Heart right ventricle (tissue), 16 donors: Measurements from ENCODE around the gene LARGE1. TPM values are rescaled to one million over a fixed set of nuclear protein-coding genes. Genes with fewer than 3 reads are reported as not detected.
A peak's percentile ranks its signal among the peaks of the same experiment; 100 is the strongest.

Source experiments
- ATAC-seq, 8 donors: fragments of 200-7000 bp; cut with Tn5 transposase; one replicate each; pipeline ENCODE4 v1.9.1; 2020; ENCODE audit warnings: mild to moderate bottlenecking in 8 of 8, moderate library complexity in 8 of 8, moderate number of reproducible peaks in 1 of 8
- DNase-seq, 2 donors: peaks; one replicate each; pipeline ENCODE4 v3.0.0-alpha.2; 2020
- H3K27ac ChIP-seq, 10 donors: fragments of 200-600 bp; sonication (generic) in 2 of 10; one replicate each; pipeline versions ENCODE4 v1.5.0 to v1.8.0; 2020 to 2022; ENCODE audit warnings: mild to moderate bottlenecking in 3 of 10
- H3K27me3 ChIP-seq, 7 donors: fragments of 200-600 bp; one replicate each; pipeline ENCODE4 v1.8.0; 2021 to 2022; ENCODE audit warnings: mild to moderate bottlenecking in 2 of 7
- H3K36me3 ChIP-seq, 9 donors: fragments of 200-600 bp; sonication (generic) in 1 of 9; one replicate each; pipeline versions ENCODE4 v1.5.0 to v1.8.0; 2020 to 2022; ENCODE audit warnings: mild to moderate bottlenecking in 2 of 9
- H3K4me1 ChIP-seq, 9 donors: fragments of 200-600 bp; sonication (generic) in 1 of 9; one replicate each; pipeline versions ENCODE4 v1.5.0 to v1.8.0; 2020 to 2022; ENCODE audit warnings: mild to moderate bottlenecking in 4 of 9
- H3K4me3 ChIP-seq, 10 donors: fragments of 200-600 bp; sonication (generic) in 2 of 10; one replicate each; pipeline versions ENCODE4 v1.5.0 to v1.8.0; 2020 to 2022; ENCODE audit warnings: mild to moderate bottlenecking in 7 of 10, moderate library complexity in 2 of 10
- H3K9me3 ChIP-seq, 11 donors: fragments of 200-600 bp in 10 of 11; sonication (generic) in 2 of 11; one replicate each; pipeline versions ENCODE4 v1.5.0 to v1.8.0; 2013 to 2022; ENCODE audit warnings: mild to moderate bottlenecking in 2 of 11, control low read depth in 1 of 11, moderate library complexity in 1 of 11
- CTCF ChIP-seq, 9 donors: fragments of 200-600 bp; sonication (generic) in 2 of 9; IDR thresholded peaks; one replicate each; pipeline versions ENCODE4 v1.5.0 to v1.8.0; 2021 to 2022; ENCODE audit warnings: antibody characterized with exemption in 9 of 9, mild to moderate bottlenecking in 5 of 9, moderate library complexity in 1 of 9
- WGBS, 2 donors: extraction: QIAGEN DNeasy Blood & Tissue Kit; methylation state at CpG; one replicate each; pipeline ENCODE4 v1.1.7; 2013; ENCODE audit warnings: inconsistent platforms in 1 of 2; 5-methylcytosine and 5-hydroxymethylcytosine counted together
- intact Hi-C, 10 donors: fragments of 100-400 bp; cut with DNase I; formaldehyde crosslinking; loops; one replicate each; pipeline versions ENCODE4 v1.11.1 to v1.14.2; 2022
- polyA plus RNA-seq, 2 donors: library from polyadenylated mRNA; stranded (reverse); fragments of 200-250 nt; gene quantifications; one replicate each; pipeline ENCODE4 v1.2.3, GENCODE V29; 2013
- total RNA-seq, 10 donors: library from RNA; stranded (reverse); fragmentation: NEBNext Ultra II Directional in 3 of 10; extraction: Animal tissue kit (Norgen Biotek cat#: 25700) in 3 of 10; gene quantifications; one replicate each; pipeline versions ENCODE4 v1.2.1 to v1.2.4, GENCODE V29; 2021 to 2023
- donor health status: Arrhythmogenic right ventricular cardiomyopathy.
- donor health status: ischemic (EF 13 %, LVEDD 7.1; RV severe dilation, severe dysfunction).
- donor health status: healthy with polysubstance abuse.
- donor health status: DM: no; HTN: yes; CAD: no.
- donor health status: DM: no; HTN: no; CAD: no.
- donor health status: ischemic (EF 25% LVEDD 6.9; RV normal size, moderate dysfunction).
- donor health status: ischemic (EF 25% LVEDD 5.7; RV mildly dilated, moderate dysfunction).
- donor health status: healthy.
- donor health status: DM: yes; HTN: yes; CAD: no.
- donor health status: Ischemic cardiomyopathy.
- donor health status: ischemic (EF 35%, LVEDD 5.7; RV mildly dilated, moderate dysfunction).
- donor health status: nonischemic (EF 11% LVEDD 7.7; RV severe dilation, severe dysfunction).
- donor health status: DM: yes; HTN: yes; CAD: no.
- donor health status: PGD.
- donor health status: ischemic (EF 29% LVEDD 5.4; RV normal size, mild dysfunction).
- donor health status: nonischemic (EF 23%, LVEDD 6.1; RV moderate dilation, normal function).

The LARGE1 gene
- total and polyA plus RNA-seq, 12 donors: 33.7 to 184 (median 144) TPM

GRCh38 chr22:33555814-33556522 is 364.3 kb downstream of the LARGE1 start:
- no peaks in the 10 kb centered on the region for H3K36me3 ChIP-seq
- intact Hi-C loops: no loop called here
- no peak overlapping the region for H3K4me3 ChIP-seq
- no peaks in the 10 kb centered on the region for H3K9me3 ChIP-seq
- no peak overlapping the region for H3K27ac ChIP-seq
- no peaks in the 10 kb centered on the region for H3K27me3 ChIP-seq
- DNase-seq (no peak), ATAC-seq (no peak)
- no peak for TF ChIP-seq CTCF (IDR thresholded peaks at IDR 0.05)
- H3K4me1 ChIP-seq: peaks cover 0 to 11% (median 0%) of the 10 kb centered on the region in 9 donors
- WGBS, 2 donors: 73 to 85% methylated on average over 5 of the region's 5 CpGs

GRCh38 chr22:33553493-33553892 is 366.8 kb downstream of the LARGE1 start:
- DNase-seq: no peak
- intact Hi-C loops: no loop called here
- no peaks in the 10 kb centered on the region for H3K27me3 ChIP-seq
- H3K4me3 ChIP-seq: no peak overlapping the region
- no peak for TF ChIP-seq CTCF (IDR thresholded peaks at IDR 0.05)
- no peak for ATAC-seq
- H3K9me3 ChIP-seq: no peaks in the 10 kb centered on the region
- no peaks in the 10 kb centered on the region for H3K36me3 ChIP-seq
- H3K4me1 ChIP-seq: peaks cover 0 to 11% (median 0%) of the 10 kb centered on the region in 9 donors
- no peak overlapping the region for H3K27ac ChIP-seq
- 86 to 89% methylated on average over 5 of the region's 5 CpGs for WGBS, 2 donors

GRCh38 chr22:33544707-33545106 is 375.6 kb downstream of the LARGE1 start:
- H3K27ac ChIP-seq: no peak overlapping the region
- peaks cover 10 to 48% (median 36%) of the 10 kb centered on the region in 9 donors for H3K4me1 ChIP-seq
- H3K4me3 ChIP-seq: no peak overlapping the region
- H3K36me3 ChIP-seq: no peaks in the 10 kb centered on the region
- TF ChIP-seq CTCF (IDR thresholded peaks at IDR 0.05): no peak
- H3K9me3 ChIP-seq: no peaks in the 10 kb centered on the region
- intact Hi-C loops: no loop called here
- H3K27me3 ChIP-seq: no peaks in the 10 kb centered on the region
- peak in 2 of 8 donors; percentile 61 to 64 for ATAC-seq
- 83% methylated on average over 4 of the region's 4 CpGs for WGBS, 2 donors
- DNase-seq: no peak

DNA sequence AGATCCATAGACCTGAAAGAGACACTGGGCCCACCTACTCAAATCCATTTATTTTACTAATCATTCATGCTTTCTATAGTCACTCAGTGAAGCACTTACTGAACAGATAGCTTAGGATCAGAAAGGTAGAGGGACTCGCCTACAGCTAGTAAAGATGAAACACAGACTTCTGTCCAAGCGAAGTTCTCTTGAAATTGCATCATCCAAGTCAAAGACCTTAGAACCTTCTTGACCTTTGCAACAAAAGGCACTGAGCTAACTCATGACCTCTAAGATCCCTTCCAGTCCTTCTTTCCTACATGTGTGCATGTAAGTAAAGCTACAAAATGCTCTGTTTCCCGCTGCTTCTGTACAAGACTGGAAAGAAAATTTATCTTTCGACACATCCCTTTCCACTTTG is 377.6 kb downstream of the LARGE1 start:
- intact Hi-C loops: no loop called here
- peaks cover 13 to 65% (median 52%) of the 10 kb centered on the region in 9 donors for H3K4me1 ChIP-seq

More for the DNA sequence above, 377.6 kb downstream of the LARGE1 start:
- H3K9me3 ChIP-seq: no peaks in the 10 kb centered on the region
- no peak for TF ChIP-seq CTCF (IDR thresholded peaks at IDR 0.05)
- H3K27me3 ChIP-seq: no peaks in the 10 kb centered on the region
- 92 to 93% methylated on average over 4 of the region's 4 CpGs for WGBS, 2 donors
- peak overlapping the region in 2 of 10 donors; percentile 2 to 15 for H3K27ac ChIP-seq
- DNase-seq (no peak), ATAC-seq (no peak)
- H3K4me3 ChIP-seq: no peak overlapping the region
- H3K36me3 ChIP-seq: no peaks in the 10 kb centered on the region
